HepG2 (cell line): Measurements from ENCODE around the gene MUC4. TPM values are rescaled to one million over a fixed set of nuclear protein-coding genes. Genes with fewer than 3 reads are reported as not detected.

Experiments used
- ATAC-seq: fragments of 200-7000 bp; cut with Tn5 transposase; 3 replicates; pipeline ENCODE4 v1.9.1; 2020; ENCODE audit warnings: mild to moderate bottlenecking, moderate library complexity
- BruUV-seq: library from RNA; stranded (reverse); fragments of 400-500 nt; replicated peaks from 2 replicates; lab custom pipeline; 2021; lab: Mats Ljungman, UMichigan
- CTCF ChIA-PET: fragments of 300-600 bp; formaldehyde crosslinking; extraction: SDS; loops from one replicate; lab custom pipeline; 2021; ENCODE audit warnings: low total read pairs, inconsistent platforms, low intra/inter-chr PET ratio; lab: Yijun Ruan, JAX
- POLR2A ChIA-PET: fragments of 350-600 bp; sonication (Branson Sonifier 250); formaldehyde crosslinking; loops from one replicate; lab custom pipeline; 2020; ENCODE audit warnings: antibody characterized with exemption, inconsistent platforms; lab: Yijun Ruan, JAX
- DNase-seq: peaks from one replicate; pipeline ENCODE4 v3.0.0-alpha.2; 2015; ENCODE audit warnings: low spot score
- FAIRE-seq: peaks from 3 replicates; lab custom pipeline; 2011; peaks lifted over from hg19 to GRCh38; lab: Jason Lieb, UNC
- H2AFZ ChIP-seq: one replicate; pipeline ENCODE4 v1.6.1; 2011; ENCODE audit warnings: low read length, inconsistent platforms
- H3K27ac ChIP-seq: fragments of 300-600 bp; 3 replicates; pipeline ENCODE4 v1.8.0; 2011; ENCODE audit warnings: mixed run types, mild to moderate bottlenecking, mixed read lengths, low read length, inconsistent platforms; ENCODE audit not compliant: insufficient read depth; ENCODE audit errors: extremely low read length
- H3K27me3 ChIP-seq, 2 experiments: fragments of 200-600 bp in 1 of 2; 2 replicates in 1 of 2; 3 replicates in 1 of 2; pipeline versions ENCODE4 v1.6.0 to v1.8.0; 2011; ENCODE audit warnings: low read length in 2 of 2, mild to moderate bottlenecking in 2 of 2, moderate library complexity in 2 of 2, inconsistent platforms in 1 of 2; ENCODE audit not compliant: insufficient read depth in 2 of 2, control insufficient read depth in 1 of 2
- H3K36me3 ChIP-seq, 2 experiments: fragments of 200-600 bp in 1 of 2; replicated peaks in 1 of 2; 2 replicates in 1 of 2; 3 replicates in 1 of 2; pipeline versions ENCODE4 v1.5.1 to v1.8.0; 2011; ENCODE audit warnings: low read length in 2 of 2, inconsistent platforms in 1 of 2; ENCODE audit not compliant: insufficient read depth in 2 of 2, control insufficient read depth in 1 of 2
- H3K4me1 ChIP-seq: 2 replicates; pipeline ENCODE4 v1.5.1; 2012; ENCODE audit warnings: low read length, inconsistent platforms; ENCODE audit not compliant: insufficient read depth
- H3K4me2 ChIP-seq: 2 replicates; pipeline ENCODE4 v1.6.0; 2011; ENCODE audit warnings: low read depth, low read length, inconsistent platforms
- H3K4me3 ChIP-seq, 3 experiments: fragments of 200-600 bp in 1 of 3; sonication (generic), shearing (Covaris generic) in 1 of 3; replicated peaks in 1 of 3; 2 replicates each; pipeline ENCODE4 v1.5.1; 2011 to 2016; ENCODE audit warnings: low read length in 3 of 3, inconsistent platforms in 2 of 3, low read depth in 2 of 3, mild to moderate bottlenecking in 2 of 3, control low read depth in 1 of 3, mixed read lengths in 1 of 3; ENCODE audit not compliant: insufficient read depth in 1 of 3
- H3K79me2 ChIP-seq: one replicate; pipeline ENCODE4 v1.6.1; 2011; ENCODE audit warnings: low read length, inconsistent platforms; ENCODE audit not compliant: insufficient read depth
- H3K9ac ChIP-seq: 2 replicates; pipeline ENCODE4 v1.6.0; 2011; ENCODE audit warnings: mild to moderate bottlenecking, low read depth, low read length, inconsistent platforms; ENCODE audit not compliant: insufficient read depth
- H3K9me3 ChIP-seq: 2 replicates; pipeline ENCODE4 v1.5.1; 2012; ENCODE audit warnings: mild to moderate bottlenecking, low read length
- H4K20me1 ChIP-seq: 2 replicates; pipeline ENCODE4 v1.6.0; 2011; ENCODE audit warnings: inconsistent platforms, mild to moderate bottlenecking, low read length, moderate library complexity; ENCODE audit not compliant: insufficient read depth
- CREM ChIP-seq, 2 experiments: sonication (generic) in 1 of 2; formaldehyde crosslinking in 1 of 2; IDR thresholded peaks; 2 replicates each; pipeline versions ENCODE4 v1.4.0 to v1.6.1; 2016 to 2020; ENCODE audit warnings: antibody characterized with exemption in 1 of 2, mild to moderate bottlenecking in 1 of 2, missing genetic modification reagents in 1 of 2
- JUND ChIP-seq: sonication (generic); formaldehyde crosslinking; IDR thresholded peaks from 2 replicates; pipeline ENCODE4 v1.8.0; 2022; ENCODE audit warnings: mild to moderate bottlenecking, missing genetic modification reagents
- PAXIP1 ChIP-seq: sonication (generic); formaldehyde crosslinking; conservative IDR thresholded peaks from 2 replicates; pipeline ENCODE4 v1.4.0; 2020; ENCODE audit warnings: mild to moderate bottlenecking, missing genetic modification reagents, moderate library complexity
- POGK ChIP-seq: sonication (generic); formaldehyde crosslinking; conservative IDR thresholded peaks from 2 replicates; pipeline ENCODE4 v1.8.0; 2022; ENCODE audit warnings: mild to moderate bottlenecking, moderate library complexity, missing genetic modification reagents
- SALL2 ChIP-seq: sonication (generic); formaldehyde crosslinking; IDR thresholded peaks from 2 replicates; pipeline ENCODE4 v1.8.1; 2023; ENCODE audit warnings: mild to moderate bottlenecking, missing genetic modification reagents, inconsistent platforms
- SATB2 ChIP-seq: sonication (generic); formaldehyde crosslinking; IDR thresholded peaks from 2 replicates; pipeline ENCODE4 v1.5.0; 2020; ENCODE audit warnings: missing genetic modification reagents
- SP140L ChIP-seq: sonication (generic); formaldehyde crosslinking; IDR thresholded peaks from 2 replicates; pipeline ENCODE4 v1.4.0; 2020; ENCODE audit warnings: missing genetic modification reagents, borderline replicate concordance
- TFDP2 ChIP-seq: sonication (generic); formaldehyde crosslinking; IDR thresholded peaks from 2 replicates; pipeline ENCODE4 v1.4.0; 2020; ENCODE audit warnings: missing genetic modification reagents
- ZBTB4 ChIP-seq: sonication (generic); formaldehyde crosslinking; IDR thresholded peaks from 2 replicates; pipeline ENCODE4 v1.4.0; 2020; ENCODE audit warnings: missing genetic modification reagents, mild to moderate bottlenecking, borderline replicate concordance
- ZFP90 ChIP-seq: sonication (generic); formaldehyde crosslinking; IDR thresholded peaks from 2 replicates; pipeline ENCODE4 v1.8.0; 2022; ENCODE audit warnings: missing genetic modification reagents, mild to moderate bottlenecking, inconsistent platforms, borderline replicate concordance
- ZMAT3 ChIP-seq: sonication (generic); formaldehyde crosslinking; conservative IDR thresholded peaks from 2 replicates; pipeline ENCODE4 v1.7.0; 2021; ENCODE audit warnings: missing genetic modification reagents
- ZNF253 ChIP-seq: sonication (generic); formaldehyde crosslinking; IDR thresholded peaks from 2 replicates; pipeline ENCODE4 v1.8.0; 2022; ENCODE audit warnings: mild to moderate bottlenecking, missing genetic modification reagents, borderline replicate concordance
- ZNF275 ChIP-seq: sonication (generic); formaldehyde crosslinking; IDR thresholded peaks from 2 replicates; pipeline ENCODE4 v1.8.0; 2022; ENCODE audit warnings: missing genetic modification reagents, mild to moderate bottlenecking, inconsistent platforms, borderline replicate concordance
- WGBS: methylation state at CpG from one replicate; pipeline ENCODE4 v1.1.6; 2017; ENCODE audit warnings: low lambda C conversion rate; 5-methylcytosine and 5-hydroxymethylcytosine counted together
- in situ Hi-C: cut with HindIII; loops from 2 replicates; pipeline ENCODE4 v1.10.0; 2017; ENCODE audit warnings: low pct_unique_long_range_greater_than_20kb; ENCODE audit not compliant: extremely low pct_ligation_motif_present
- intact Hi-C: fragments of 100-400 bp; cut with micrococcal nuclease; formaldehyde crosslinking; loops from one replicate; pipeline ENCODE4 v1.10.0; 2022; ENCODE audit not compliant: unreplicated experiment
- polyA plus RNA-seq, 8 experiments: library from polyadenylated mRNA; depleted of rRNA in 3 of 8; stranded (reverse) in 7 of 8; unstranded in 1 of 8; fragments of >200 nt; fragmentation: Illumina TruSeq in 4 of 8; extraction: Trizol in 4 of 8; gene quantifications; 2 replicates each; pipeline versions ENCODE4 v1.2.1 to v1.2.3, GENCODE V29; 2011 to 2016; ENCODE audit warnings: low read depth in 4 of 8, missing spikeins in 1 of 8, mixed read lengths in 1 of 8; ENCODE audit not compliant: insufficient read depth in 1 of 8
- total RNA-seq, 5 experiments: library from RNA; depleted of rRNA; stranded (reverse); fragments of >200 nt; fragmentation: Illumina TruSeq; extraction: Trizol; gene quantifications; 2 replicates each; pipeline ENCODE4 v1.2.3, GENCODE V29; 2016; ENCODE audit warnings: low read depth in 1 of 5

MUC4 gene
- total and polyA plus RNA-seq, 2 of the 13 experiments (the other 11 are each of a cell fraction or from before 2014, with no cell fraction given) = not detected

- Histone ChIP-seq H2AFZ (no peak overlapping the region), H3K36me3 (no peaks in the 10 kb centered on the region), H3K27me3 (peaks cover 10 to 61% of the 10 kb centered on the region in 2 experiments; a peak in 4 of 5 replicates), H3K4me3 (no peak overlapping the region), H3K4me1 (no peaks in the 10 kb centered on the region), H3K9me3 (no peaks in the 10 kb centered on the region), H4K20me1 (no peaks in the 10 kb centered on the region), H3K27ac (no peak overlapping the region), H3K9ac (no peak overlapping the region), H3K79me2 (no peaks in the 10 kb centered on the region), H3K4me2 (no peak overlapping the region)
- CTCF ChIA-PET = no interaction called here
- 68% methylated on average over 5 of the region's 10 CpGs for WGBS
- BruUV-seq = no TSS peak
- in situ Hi-C loops (no loop called here), intact Hi-C loops (no loop called here)
- ATAC-seq (no peak), DNase-seq (no peak), FAIRE-seq (no peak)
- POLR2A ChIA-PET = no interaction called here
- TF ChIP-seq ZNF253 (CRISPR knock-in tag) (no peak), ZMAT3 (no peak), SALL2 (CRISPR knock-in tag) (no peak), SATB2 (CRISPR knock-in tag) (no peak), TFDP2 (CRISPR knock-in tag) (no peak), SP140L (CRISPR knock-in tag) (no peak), POGK (CRISPR knock-in tag) (no peak), JUND (CRISPR knock-in tag) (no peak), CREM (IDR thresholded peaks at IDR 0.05) (no peak), CREM (CRISPR knock-in tag; IDR thresholded peaks at IDR 0.05) (no peak), ZFP90 (CRISPR knock-in tag) (no peak), ZNF275 (CRISPR knock-in tag) (no peak), PAXIP1 (CRISPR knock-in tag) (no peak), ZBTB4 (CRISPR knock-in tag) (no peak)
Observed at GRCh38 chr3:195761123-195761566, 50.6 kb downstream of the MUC4 start.
